Mucosa of stomach (tissue), 1 donor: ENCODE results near the gene TBC1D14.

ENCODE experiments used
- H3K27me3 ChIP-seq: one replicate; pipeline ENCODE4 v1.7.0; 2013; ENCODE audit warnings: mild to moderate bottlenecking, low read length; ENCODE audit not compliant: control insufficient read depth, insufficient read depth
- H3K36me3 ChIP-seq: one replicate; pipeline ENCODE4 v1.7.0; 2013; ENCODE audit warnings: low read length; ENCODE audit not compliant: control insufficient read depth, insufficient read depth
- H3K4me1 ChIP-seq: one replicate; pipeline ENCODE4 v1.7.0; 2013; ENCODE audit warnings: mild to moderate bottlenecking, low read length; ENCODE audit not compliant: control insufficient read depth, insufficient read depth
- H3K4me3 ChIP-seq: one replicate; pipeline ENCODE4 v1.7.0; 2013; ENCODE audit warnings: low read length
- H3K9ac ChIP-seq: one replicate; pipeline ENCODE4 v1.7.0; 2013; ENCODE audit warnings: mild to moderate bottlenecking, low read length, moderate library complexity
- H3K9me3 ChIP-seq: one replicate; pipeline ENCODE4 v1.7.0; 2013; ENCODE audit warnings: mild to moderate bottlenecking, low read length, moderate library complexity; ENCODE audit not compliant: control insufficient read depth
- donor health status: Pancreatic carcinoma.

Gene TBC1D14

GRCh38 chr4:7007944-7008343 lies 98.3 kb downstream of the TBC1D14 start:
- Histone ChIP-seq H3K27me3 (no peaks in the 10 kb centered on the region), H3K4me3 (no peak overlapping the region), H3K36me3 (peaks cover 3% of the 10 kb centered on the region), H3K9me3 (no peaks in the 10 kb centered on the region), H3K9ac (no peak overlapping the region), H3K4me1 (no peaks in the 10 kb centered on the region)

GRCh38 chr4:7009564-7009963 lies 99.9 kb downstream of the TBC1D14 start:
- Histone ChIP-seq H3K4me1 (no peaks in the 10 kb centered on the region), H3K9me3 (no peaks in the 10 kb centered on the region), H3K27me3 (no peaks in the 10 kb centered on the region), H3K4me3 (no peak overlapping the region), H3K9ac (no peak overlapping the region), H3K36me3 (peaks cover 3% of the 10 kb centered on the region)

- no peaks in the 10 kb centered on the region for H3K27me3 ChIP-seq
- no peak overlapping the region for H3K4me3 ChIP-seq
- peaks cover 12% of the 10 kb centered on the region for H3K36me3 ChIP-seq
- H3K9ac ChIP-seq = no peak overlapping the region
- H3K4me1 ChIP-seq = no peaks in the 10 kb centered on the region
- no peaks in the 10 kb centered on the region for H3K9me3 ChIP-seq
Observed at GRCh38 chr4:7013175-7013574, 103.5 kb downstream of the TBC1D14 start.

GRCh38 chr4:7014815-7015214 lies 105.2 kb downstream of the TBC1D14 start:
- Histone ChIP-seq H3K27me3 (no peaks in the 10 kb centered on the region), H3K9ac (no peak overlapping the region), H3K36me3 (peaks cover 9% of the 10 kb centered on the region), H3K4me1 (no peaks in the 10 kb centered on the region), H3K9me3 (no peaks in the 10 kb centered on the region), H3K4me3 (no peak overlapping the region)

- Histone ChIP-seq H3K4me1 (no peaks in the 10 kb centered on the region), H3K9ac (no peak overlapping the region), H3K27me3 (no peaks in the 10 kb centered on the region), H3K9me3 (no peaks in the 10 kb centered on the region), H3K36me3 (peaks cover 9% of the 10 kb centered on the region), H3K4me3 (no peak overlapping the region)
Observed at GRCh38 chr4:7015383-7016035, 105.9 kb downstream of the TBC1D14 start.

- no peak overlapping the region for H3K9ac ChIP-seq
- peaks cover 9% of the 10 kb centered on the region for H3K36me3 ChIP-seq
- no peaks in the 10 kb centered on the region for H3K4me1 ChIP-seq
- no peaks in the 10 kb centered on the region for H3K9me3 ChIP-seq
- H3K4me3 ChIP-seq = no peak overlapping the region
- no peaks in the 10 kb centered on the region for H3K27me3 ChIP-seq
Observed at GRCh38 chr4:7016086-7016485, 106.5 kb downstream of the TBC1D14 start.

GRCh38 chr4:7016512-7016911 lies 106.9 kb downstream of the TBC1D14 start:
- H3K4me3 ChIP-seq = no peak overlapping the region
- no peaks in the 10 kb centered on the region for H3K9me3 ChIP-seq
- peaks cover 9% of the 10 kb centered on the region for H3K36me3 ChIP-seq
- no peaks in the 10 kb centered on the region for H3K27me3 ChIP-seq
- no peak overlapping the region for H3K9ac ChIP-seq
- no peaks in the 10 kb centered on the region for H3K4me1 ChIP-seq

- Histone ChIP-seq H3K4me1 (no peaks in the 10 kb centered on the region), H3K9me3 (no peaks in the 10 kb centered on the region), H3K4me3 (no peak overlapping the region), H3K36me3 (peaks cover 9% of the 10 kb centered on the region), H3K27me3 (no peaks in the 10 kb centered on the region), H3K9ac (no peak overlapping the region)
Observed at GRCh38 chr4:7017446-7018048, 107.9 kb downstream of the TBC1D14 start.

- Histone ChIP-seq H3K27me3 (no peaks in the 10 kb centered on the region), H3K4me3 (no peak overlapping the region), H3K9me3 (no peaks in the 10 kb centered on the region), H3K4me1 (no peaks in the 10 kb centered on the region), H3K36me3 (peaks cover 9% of the 10 kb centered on the region), H3K9ac (no peak overlapping the region)
Observed at GRCh38 chr4:7018281-7018680, 108.7 kb downstream of the TBC1D14 start.

GRCh38 chr4:7019367-7019766 lies 109.7 kb downstream of the TBC1D14 start:
- H3K27me3 ChIP-seq = no peaks in the 10 kb centered on the region
- no peak overlapping the region for H3K9ac ChIP-seq
- H3K4me1 ChIP-seq = no peaks in the 10 kb centered on the region
- no peaks in the 10 kb centered on the region for H3K9me3 ChIP-seq
- peaks cover 9% of the 10 kb centered on the region for H3K36me3 ChIP-seq
- H3K4me3 ChIP-seq = no peak overlapping the region

- H3K27me3 ChIP-seq = no peaks in the 10 kb centered on the region
- no peak overlapping the region for H3K9ac ChIP-seq
- no peaks in the 10 kb centered on the region for H3K4me1 ChIP-seq
- H3K4me3 ChIP-seq = no peak overlapping the region
- H3K9me3 ChIP-seq = no peaks in the 10 kb centered on the region
- H3K36me3 ChIP-seq = peaks cover 9% of the 10 kb centered on the region
Observed at GRCh38 chr4:7020290-7020689, 110.7 kb downstream of the TBC1D14 start.

- Histone ChIP-seq H3K9ac (no peak overlapping the region), H3K36me3 (peaks cover 4% of the 10 kb centered on the region), H3K4me3 (no peak overlapping the region), H3K4me1 (no peaks in the 10 kb centered on the region), H3K27me3 (no peaks in the 10 kb centered on the region), H3K9me3 (no peaks in the 10 kb centered on the region)
Observed at GRCh38 chr4:7020856-7021255, 111.2 kb downstream of the TBC1D14 start.
